Activated CD8-positive, alpha-beta memory T cell treated with anti-CD3 and anti-CD28 coated beads for 36 hours (primary cell): ENCODE measurements around the gene NTF4. TPM values are rescaled to one million over a fixed set of nuclear protein-coding genes. Genes with fewer than 3 reads are reported as not detected.

ENCODE experiments used
- CTCF ChIA-PET: fragments of 350-600 bp; sonication (Branson Sonifier 250); formaldehyde crosslinking; loops from one replicate; lab custom pipeline; 2021; ENCODE audit warnings: antibody characterized with exemption; lab: Charles Lee
- POLR2A ChIA-PET: fragments of 350-600 bp; sonication (Branson Sonifier 250); formaldehyde crosslinking; loops from one replicate; lab custom pipeline; 2021; ENCODE audit warnings: antibody characterized with exemption; lab: Charles Lee
- total RNA-seq, 2 experiments: library from RNA; stranded (reverse); gene quantifications; one replicate each; pipeline ENCODE4 v1.2.3, GENCODE V29; 2021

Gene NTF4
- total RNA-seq, 2 experiments from 2014 or later = not detected

DNA sequence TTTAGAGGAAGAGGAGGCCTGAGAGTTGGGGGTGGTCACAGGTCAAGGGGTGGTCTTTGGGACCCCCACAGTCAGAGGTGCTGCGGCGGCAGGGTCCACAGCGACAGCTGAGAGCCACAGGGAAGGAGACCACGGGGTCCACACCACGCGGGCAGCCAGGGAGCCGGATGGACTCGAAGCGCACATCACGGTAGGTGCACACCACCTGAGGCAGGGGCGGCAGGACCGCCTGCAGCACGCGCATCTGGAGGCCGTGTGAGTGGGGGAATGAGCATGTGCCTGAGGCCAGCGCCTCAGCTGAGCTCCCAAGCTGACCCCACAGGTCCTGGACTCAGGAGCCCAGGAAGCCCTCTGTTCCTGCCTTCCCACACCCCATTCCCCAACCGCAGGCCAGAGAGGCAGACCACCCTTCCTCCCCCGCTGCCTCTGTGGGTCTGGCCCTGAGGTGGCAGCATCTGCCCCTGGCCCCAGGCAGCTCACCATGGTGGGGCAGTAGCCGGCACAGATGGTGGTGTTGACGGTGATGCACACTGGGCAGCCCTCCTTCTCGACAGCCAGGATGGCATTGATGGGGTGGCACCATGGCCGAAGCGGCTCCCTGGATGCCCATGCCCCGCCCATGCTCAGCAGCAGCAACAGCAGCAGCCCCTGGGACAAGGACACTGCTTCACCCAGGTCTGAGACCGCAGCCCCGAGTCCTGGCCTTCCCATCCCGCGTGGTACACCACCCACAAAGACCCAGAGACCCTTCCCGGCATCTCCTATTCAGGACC, 48.4 kb downstream of the NTF4 start:
- ChIA-PET CTCF (interaction anchor here (0.8 kb wide), 1 partner anchor 17 kb away, joined by 4 read pairs; no protein-coding TSS in a partner anchor), POLR2A (interaction anchor here (1.0 kb wide), 1 partner anchor 11 kb away, joined by 3 read pairs; no protein-coding TSS in a partner anchor)

DNA sequence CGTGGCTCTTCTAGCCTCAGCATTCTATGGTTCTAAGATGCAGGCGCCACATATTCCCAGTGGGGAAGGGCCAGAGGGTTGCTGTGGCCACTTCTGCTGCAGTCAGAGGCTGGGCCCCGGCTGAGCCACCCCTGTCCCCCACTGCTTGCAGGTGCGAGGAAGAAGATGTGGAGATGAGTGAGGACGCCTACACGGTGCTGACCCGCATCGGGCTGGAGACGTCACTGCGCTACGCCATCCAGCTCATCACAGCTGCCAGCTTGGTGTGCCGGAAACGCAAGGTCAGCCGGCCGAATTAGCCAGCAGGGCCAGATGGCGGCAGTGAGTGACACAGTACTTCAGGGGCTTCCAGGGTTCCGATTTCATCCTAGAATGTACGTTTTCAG, 49.8 kb downstream of the NTF4 start:
- ChIA-PET POLR2A (no interaction called here), CTCF (no interaction called here)

GRCh38 chr19:49014123-49014869, 50.3 kb downstream of the NTF4 start:
- ChIA-PET CTCF (interaction anchor here (0.9 to 1.0 kb wide), 2 partner anchors 14 to 21 kb away, joined by 3 read pairs; partner anchors contain the start of genes GYS1 and RUVBL2), POLR2A (no interaction called here)

DNA sequence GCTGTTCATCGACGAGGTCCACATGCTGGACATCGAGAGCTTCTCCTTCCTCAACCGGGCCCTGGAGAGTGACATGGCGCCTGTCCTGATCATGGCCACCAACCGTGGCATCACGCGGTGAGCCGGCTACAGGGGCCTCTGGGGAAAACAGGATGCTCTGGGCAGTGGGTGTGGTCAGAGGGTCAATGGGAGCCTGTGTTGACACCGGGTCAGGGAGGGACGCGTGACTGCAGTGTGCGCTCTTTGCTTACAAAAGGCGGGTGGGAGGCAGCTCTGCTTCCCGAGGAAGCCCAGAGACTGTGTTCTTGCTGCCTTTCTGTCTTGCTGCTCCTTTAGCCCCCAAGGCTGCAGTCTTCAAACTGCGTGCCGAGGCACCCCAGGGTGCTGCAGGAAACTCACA, 53.4 kb downstream of the NTF4 start:
- ChIA-PET POLR2A (no interaction called here), CTCF (no interaction called here)

Other genes starting within 250 kb of the NTF4 start
- under 1 TPM; 0.27 to 0.44 TPM for gene HSD17B14, start 228.3 kb downstream of the NTF4 start, total RNA-seq
- gene PLEKHA4, start 196.2 kb downstream of the NTF4 start, total RNA-seq = 1 to 10 TPM; 4.8 to 5.5 TPM
- gene PPP1R15A, start 192.4 kb downstream of the NTF4 start, total RNA-seq = 10 to 100 TPM; 31.4 to 31.9 TPM
- gene TULP2, start 166.1 kb downstream of the NTF4 start, total RNA-seq = not detected
- gene NUCB1, start 164.5 kb downstream of the NTF4 start, total RNA-seq = 10 to 100 TPM; 89.2 to 89.5 TPM
- gene DHDH, start 131.1 kb downstream of the NTF4 start, total RNA-seq = under 1 TPM; 0.32 to 0.67 TPM
- gene BAX, start 109.9 kb downstream of the NTF4 start, total RNA-seq = 100 to 1,000 TPM; 272 to 279 TPM
- gene FTL, start 99.5 kb downstream of the NTF4 start, total RNA-seq = 1,000 to 10,000 TPM; 1,469 to 1,496 TPM
- 10 to 100 TPM; 50.8 to 54.7 TPM for gene GYS1, start 71.5 kb downstream of the NTF4 start, total RNA-seq
- 100 to 1,000 TPM; 173 to 175 TPM for gene RUVBL2, start 70.9 kb downstream of the NTF4 start, total RNA-seq
- not detected for gene LHB, start 47.7 kb downstream of the NTF4 start, total RNA-seq
- gene CGB3, start 40.5 kb downstream of the NTF4 start, total RNA-seq = not detected
- not detected for gene CGB2, start 32.9 kb downstream of the NTF4 start, total RNA-seq
- not detected for gene CGB1, start 27.9 kb downstream of the NTF4 start, total RNA-seq
- gene CGB5, start 21.0 kb downstream of the NTF4 start, total RNA-seq = not detected
- not detected for gene CGB8, start 15.7 kb downstream of the NTF4 start, total RNA-seq
- not detected for gene CGB7, start 7.1 kb downstream of the NTF4 start, total RNA-seq
- not detected for gene KCNA7, start 7.9 kb upstream of the NTF4 start, total RNA-seq
- gene SNRNP70, start 20.6 kb upstream of the NTF4 start, total RNA-seq = 100 to 1,000 TPM; 201 TPM
- gene LIN7B, start 49.6 kb upstream of the NTF4 start, total RNA-seq = 1 to 10 TPM; 4.7 to 4.9 TPM
- 1 to 10 TPM; 1.0 to 1.4 TPM for gene C19orf73, start 54.3 kb upstream of the NTF4 start, total RNA-seq
- gene PPFIA3, start 54.7 kb upstream of the NTF4 start, total RNA-seq = 1 to 10 TPM; 3.9 to 4.7 TPM
- not detected for gene HRC, start 90.6 kb upstream of the NTF4 start, total RNA-seq
- gene TRPM4, start 93.0 kb upstream of the NTF4 start, total RNA-seq = under 1 TPM in 1 of 2 experiments, not detected in 1; 0.13 TPM